ENCODE results near the gene GPR157.

GPR157 gene

GRCh38 chr1:9085306-9085940 lies 43.5 kb downstream of the GPR157 start:
- H2AFZ ChIP-seq (ENCODE audit: low read length), result peak overlapping the region; percentile 44; the same call in 1 of the 2 replicates
- H4K20me1 ChIP-seq (ENCODE audit: insufficient read depth, low read length), result no peaks in the 10 kb centered on the region
- peaks cover 4% of the 10 kb centered on the region; the same call in 1 of the 2 replicates for H3K9me3 ChIP-seq (ENCODE audit: low read length)
- H3K79me2 ChIP-seq (ENCODE audit: insufficient read depth, low read length), result no peaks in the 10 kb centered on the region
- peak overlapping the region; percentile 52; the same call in 1 of the 2 replicates for H3K9ac ChIP-seq (ENCODE audit: low read length)
- H3K4me2 ChIP-seq (ENCODE audit: low read length), result peak overlapping the region; percentile 42; the same call in 1 of the 2 replicates
- TF ChIP-seq CTCF (IDR thresholded peaks at IDR 0.05; ENCODE audit: low read length) (no peak), EZH2 (IDR thresholded peaks at IDR 0.05; ENCODE audit: borderline replicate concordance, low read length) (no peak)
- H3K4me1 ChIP-seq (ENCODE audit: insufficient read depth, low read length, severe bottlenecking), result peaks cover 55% of the 10 kb centered on the region
- peaks cover 3% of the 10 kb centered on the region; the same call in 1 of the 2 replicates for H3K27me3 ChIP-seq (ENCODE audit: insufficient read depth, low read length)
- peak overlapping the region; percentile 10 for H3K4me3 ChIP-seq (ENCODE audit: low read depth, low read length, poor library complexity, severe bottlenecking)
- H3F3A ChIP-seq (ENCODE audit: insufficient read depth, low read length), result 0 out of 2 replicates have a peak, but pooled peaks cover 6% of the 10 kb centered on the region
- H3K9me2 ChIP-seq (ENCODE audit: low read depth, low read length), result no peaks in the 10 kb centered on the region
- H3K36me3 ChIP-seq (ENCODE audit: insufficient read depth, low read length), result no peaks in the 10 kb centered on the region; the same call in 1 of the 2 replicates
- peak overlapping the region; percentile 84 for H3K27ac ChIP-seq (ENCODE audit: low read depth, low read length, poor library complexity, severe bottlenecking)

DNA sequence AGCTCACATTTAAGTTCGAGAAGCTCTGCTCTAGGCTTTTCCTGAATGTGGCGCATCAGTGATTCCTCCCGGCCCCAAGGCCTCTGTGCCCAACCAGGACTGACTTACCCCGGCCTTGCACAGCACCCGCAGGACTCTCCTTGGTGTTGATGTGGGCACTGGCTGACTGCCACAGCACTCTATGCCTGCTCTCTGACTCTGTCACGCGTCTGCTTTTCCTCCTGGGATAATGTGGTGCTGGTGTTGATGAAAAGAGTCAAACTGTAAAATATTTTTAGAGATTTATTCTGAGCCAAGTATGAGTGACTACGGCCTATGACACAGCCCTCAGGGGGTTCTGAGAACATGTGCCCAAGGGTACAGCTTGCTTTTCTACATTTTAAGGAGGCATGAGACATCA lies 44.0 kb downstream of the GPR157 start:
- H3K4me2 ChIP-seq (ENCODE audit: low read length), result peak overlapping the region; percentile 42
- H3K27ac ChIP-seq (ENCODE audit: low read depth, low read length, poor library complexity, severe bottlenecking), result peak overlapping the region; percentile 84
- no peaks in the 10 kb centered on the region for H3K79me2 ChIP-seq (ENCODE audit: insufficient read depth, low read length)
- no peaks in the 10 kb centered on the region for H3K9me2 ChIP-seq (ENCODE audit: low read depth, low read length)
- H3F3A ChIP-seq (ENCODE audit: insufficient read depth, low read length), result peaks cover 11% of the 10 kb centered on the region; the same call in 1 of the 2 replicates
- H2AFZ ChIP-seq (ENCODE audit: low read length), result no peak overlapping the region
- H3K27me3 ChIP-seq (ENCODE audit: insufficient read depth, low read length), result peaks cover 3% of the 10 kb centered on the region; the same call in 1 of the 2 replicates
- peaks cover 61% of the 10 kb centered on the region for H3K4me1 ChIP-seq (ENCODE audit: insufficient read depth, low read length, severe bottlenecking)
- no peaks in the 10 kb centered on the region for H4K20me1 ChIP-seq (ENCODE audit: insufficient read depth, low read length)
- H3K9me3 ChIP-seq (ENCODE audit: low read length), result peaks cover 4% of the 10 kb centered on the region; the same call in 1 of the 2 replicates
- peak overlapping the region; percentile 52; the same call in 1 of the 2 replicates for H3K9ac ChIP-seq (ENCODE audit: low read length)
- TF ChIP-seq EZH2 (IDR thresholded peaks at IDR 0.05; ENCODE audit: borderline replicate concordance, low read length) (no peak), CTCF (IDR thresholded peaks at IDR 0.05; ENCODE audit: low read length) (no peak)
- H3K36me3 ChIP-seq (ENCODE audit: insufficient read depth, low read length), result no peaks in the 10 kb centered on the region; the same call in 1 of the 2 replicates
- H3K4me3 ChIP-seq (ENCODE audit: low read depth, low read length, poor library complexity, severe bottlenecking), result peak overlapping the region; percentile 10

GRCh38 chr1:9081473-9081872 lies 47.4 kb downstream of the GPR157 start:
- no peaks in the 10 kb centered on the region for H4K20me1 ChIP-seq (ENCODE audit: insufficient read depth, low read length)

More at GRCh38 chr1:9081473-9081872, 47.4 kb downstream of the GPR157 start:
- no peaks in the 10 kb centered on the region for H3K27me3 ChIP-seq (ENCODE audit: insufficient read depth, low read length)
- H3K9ac ChIP-seq (ENCODE audit: low read length), result peak overlapping the region; percentile 61; the same call in 1 of the 2 replicates
- no peak overlapping the region for H2AFZ ChIP-seq (ENCODE audit: low read length)
- H3K9me2 ChIP-seq (ENCODE audit: low read depth, low read length), result no peaks in the 10 kb centered on the region
- peaks cover 20% of the 10 kb centered on the region for H3F3A ChIP-seq (ENCODE audit: insufficient read depth, low read length)
- H3K36me3 ChIP-seq (ENCODE audit: insufficient read depth, low read length), result no peaks in the 10 kb centered on the region; the same call in 1 of the 2 replicates
- peaks cover 91% of the 10 kb centered on the region for H3K4me1 ChIP-seq (ENCODE audit: insufficient read depth, low read length, severe bottlenecking)
- H3K4me2 ChIP-seq (ENCODE audit: low read length), result peak overlapping the region; percentile 58; the same call in 1 of the 2 replicates
- H3K4me3 ChIP-seq (ENCODE audit: low read depth, low read length, poor library complexity, severe bottlenecking), result no peak overlapping the region
- TF ChIP-seq EZH2 (IDR thresholded peaks at IDR 0.05; ENCODE audit: borderline replicate concordance, low read length) (no peak), CTCF (IDR thresholded peaks at IDR 0.05; ENCODE audit: low read length) (no peak)
- H3K9me3 ChIP-seq (ENCODE audit: low read length), result no peaks in the 10 kb centered on the region
- peak overlapping the region; percentile 99 for H3K27ac ChIP-seq (ENCODE audit: low read depth, low read length, poor library complexity, severe bottlenecking)
- no peaks in the 10 kb centered on the region for H3K79me2 ChIP-seq (ENCODE audit: insufficient read depth, low read length)
